Measurements from ENCODE around the gene CTNNA3.

DNA sequence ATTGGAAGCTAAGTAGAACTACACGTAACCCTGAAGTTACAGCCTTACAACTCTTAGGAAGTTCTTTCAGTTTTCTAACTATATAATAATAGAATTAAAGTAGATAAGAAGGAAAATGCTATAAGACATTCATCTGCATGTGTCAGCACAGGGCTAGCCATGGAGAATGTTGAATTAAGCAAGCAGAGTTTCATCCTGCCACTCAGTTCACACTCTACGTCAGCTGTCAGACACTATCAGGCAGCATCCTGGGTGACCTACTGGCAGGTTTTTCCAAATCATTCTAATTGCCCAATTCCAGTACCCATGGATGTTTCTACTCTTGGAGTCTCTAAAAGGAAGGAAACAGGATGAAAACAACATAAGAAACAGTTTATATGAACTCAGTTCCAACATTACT, 815.2 kb downstream of the CTNNA3 start:
- TF ChIP-seq, protein P1, sequence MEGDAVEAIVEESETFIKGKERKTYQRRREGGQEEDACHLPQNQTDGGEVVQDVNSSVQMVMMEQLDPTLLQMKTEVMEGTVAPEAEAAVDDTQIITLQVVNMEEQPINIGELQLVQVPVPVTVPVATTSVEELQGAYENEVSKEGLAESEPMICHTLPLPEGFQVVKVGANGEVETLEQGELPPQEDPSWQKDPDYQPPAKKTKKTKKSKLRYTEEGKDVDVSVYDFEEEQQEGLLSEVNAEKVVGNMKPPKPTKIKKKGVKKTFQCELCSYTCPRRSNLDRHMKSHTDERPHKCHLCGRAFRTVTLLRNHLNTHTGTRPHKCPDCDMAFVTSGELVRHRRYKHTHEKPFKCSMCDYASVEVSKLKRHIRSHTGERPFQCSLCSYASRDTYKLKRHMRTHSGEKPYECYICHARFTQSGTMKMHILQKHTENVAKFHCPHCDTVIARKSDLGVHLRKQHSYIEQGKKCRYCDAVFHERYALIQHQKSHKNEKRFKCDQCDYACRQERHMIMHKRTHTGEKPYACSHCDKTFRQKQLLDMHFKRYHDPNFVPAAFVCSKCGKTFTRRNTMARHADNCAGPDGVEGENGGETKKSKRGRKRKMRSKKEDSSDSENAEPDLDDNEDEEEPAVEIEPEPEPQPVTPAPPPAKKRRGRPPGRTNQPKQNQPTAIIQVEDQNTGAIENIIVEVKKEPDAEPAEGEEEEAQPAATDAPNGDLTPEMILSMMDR (IDR thresholded peaks at IDR 0.05 in 4 of 5, conservative IDR thresholded peaks at IDR 0.05 in 1 of 5), result no peak
- TF ChIP-seq POLR2A (IDR thresholded peaks at IDR 0.05), result no peak
